Loucy (cell line): ENCODE data around the gene SPTSSA.

Experiments used
- CTCF ChIP-seq: fragments of 200-600 bp; sonication (generic); conservative IDR thresholded peaks from 2 replicates; pipeline ENCODE4 v1.5.1; 2014; ENCODE audit warnings: mild to moderate bottlenecking, antibody characterized with exemption, low read length
- EZH2phosphoT487 ChIP-seq: fragments of 200-600 bp; IDR thresholded peaks from 2 replicates; pipeline ENCODE4 v1.6.1; 2018; ENCODE audit warnings: antibody characterized with exemption, mild to moderate bottlenecking, moderate library complexity, borderline replicate concordance

- no peak for TF ChIP-seq CTCF
- TF ChIP-seq EZH2phosphoT487, result no peak
Observed at GRCh38 chr14:34436960-34437728, 24.9 kb downstream of the SPTSSA start.
